Left ventricle myocardium superior (tissue), 1 donor: Measurements from ENCODE around the gene CAPZB. TPM values are rescaled to one million over a fixed set of nuclear protein-coding genes. Genes with fewer than 3 reads are reported as not detected.

Source experiments
- ATAC-seq: fragments of 200-7000 bp; cut with Tn5 transposase; one replicate; pipeline ENCODE4 v1.9.1; 2020; ENCODE audit warnings: mild to moderate bottlenecking, moderate library complexity
- DNase-seq: peaks from one replicate; pipeline ENCODE4 v3.0.0-alpha.2; 2020
- intact Hi-C: fragments of 100-400 bp; cut with micrococcal nuclease; formaldehyde crosslinking; loops from one replicate; pipeline ENCODE4 v1.11.0; 2022
- total RNA-seq: library from RNA; stranded (reverse); fragmentation: NEBNext Ultra II Directional; extraction: Animal tissue kit (Norgen Biotek cat#: 25700); gene quantifications from one replicate; pipeline ENCODE4 v1.2.1, GENCODE V29; 2021
- donor health status: DM: no; HTN: yes; CAD: no; lungs with severe emphysema.

Gene CAPZB
- total RNA-seq, 1 donor from 2014 or later: 252 TPM

DNA sequence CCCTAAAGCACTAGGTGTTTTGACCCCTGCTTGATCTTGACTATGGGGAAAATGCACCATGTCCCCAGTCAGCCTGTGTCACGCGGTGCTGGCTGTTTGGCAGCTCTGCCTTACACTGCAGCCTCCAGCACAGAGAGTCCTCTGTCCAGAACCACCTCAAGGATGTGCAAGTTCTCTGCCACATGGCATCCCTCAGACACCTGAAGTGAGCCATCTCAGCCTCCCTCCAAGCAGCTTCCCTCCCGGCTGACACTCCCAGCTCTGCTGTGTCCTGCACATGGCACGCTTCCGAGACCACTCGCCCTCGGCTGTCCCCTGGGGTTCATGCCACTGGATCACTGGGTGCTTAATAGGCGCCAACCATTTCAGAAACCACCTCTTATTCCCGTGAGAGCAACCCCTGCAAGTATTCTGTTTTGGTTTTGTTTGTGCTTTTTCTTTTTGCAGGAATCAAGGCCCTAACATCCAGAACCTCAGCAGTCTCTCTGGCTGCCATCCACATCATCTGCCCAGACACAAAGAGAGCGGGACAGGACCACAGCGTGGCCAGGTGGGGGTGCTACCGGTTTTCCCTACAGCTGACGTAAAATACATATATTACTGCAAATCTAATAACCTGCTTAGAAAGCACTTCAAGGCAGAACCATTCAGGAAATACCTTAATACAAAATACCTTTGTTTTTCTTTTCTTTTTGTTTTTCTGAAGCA lies 45.7 kb downstream of the CAPZB start:
- intact Hi-C loops: loop anchor here (10.0 kb wide), 1 partner anchor 45 kb away; the partner anchor contains the start of gene CAPZB
- ATAC-seq (peak; percentile 57), DNase-seq (peak; percentile 79)

DNA sequence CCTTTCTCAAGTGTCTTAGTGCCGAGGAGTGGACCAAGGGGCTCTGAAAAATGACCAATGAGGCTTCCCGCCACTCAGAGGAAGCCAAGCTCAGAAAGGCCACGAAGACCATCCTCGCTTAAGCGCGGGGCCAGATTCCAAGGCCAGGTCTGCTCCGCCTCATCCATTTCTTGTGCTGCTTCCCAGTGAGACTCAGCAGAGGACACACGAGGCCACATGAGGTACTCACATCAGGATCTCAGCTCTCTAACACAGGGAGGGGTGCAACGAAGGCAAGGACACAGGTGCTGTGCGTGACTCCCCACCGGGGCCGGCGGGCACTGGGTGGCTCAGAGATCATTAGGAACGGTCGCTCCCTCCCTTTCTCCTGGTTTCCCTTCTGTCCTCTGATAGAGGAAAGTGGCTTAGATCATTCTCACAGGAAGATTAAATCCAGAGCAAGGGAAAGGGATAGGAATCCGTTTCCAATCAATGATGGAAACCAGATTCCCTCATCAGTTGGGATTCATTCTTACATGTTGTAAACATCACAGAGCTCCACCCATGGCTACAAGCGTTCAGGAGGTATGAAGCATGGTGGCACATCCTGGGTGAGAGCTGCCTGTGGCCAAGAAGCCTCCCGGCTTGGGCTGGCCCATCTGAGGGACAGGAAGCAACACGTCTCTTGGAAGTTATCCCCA lies 46.7 kb downstream of the CAPZB start:
- intact Hi-C loops: loop anchor here (10.0 kb wide), 1 partner anchor 46 kb away; the partner anchor contains the start of gene CAPZB
- DNase-seq (no peak), ATAC-seq (no peak)

DNA sequence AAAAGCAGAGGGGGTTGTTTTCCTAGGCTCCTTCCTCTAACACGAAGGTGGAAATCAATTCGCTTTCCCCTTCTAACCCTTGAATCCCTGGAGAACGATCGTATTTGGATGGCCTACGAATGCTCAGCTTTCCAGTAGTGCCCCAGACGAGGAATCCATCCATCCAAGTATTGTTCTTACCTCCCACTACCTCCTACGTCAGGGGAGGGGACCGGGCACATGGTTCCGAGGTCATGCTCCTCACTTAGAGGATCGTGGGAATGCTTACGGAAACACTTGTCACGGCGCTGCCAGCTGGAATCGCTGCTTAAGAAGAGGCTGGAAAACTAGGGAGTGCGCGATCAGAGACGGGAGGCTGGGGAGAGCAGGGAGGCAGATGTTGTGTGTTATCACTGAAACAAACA lies 47.4 kb downstream of the CAPZB start:
- ATAC-seq (peak; percentile 63), DNase-seq (peak; percentile 91)
- intact Hi-C loops: loop anchor here (10.0 kb wide), 1 partner anchor 47 kb away; the partner anchor contains the start of gene CAPZB

DNA sequence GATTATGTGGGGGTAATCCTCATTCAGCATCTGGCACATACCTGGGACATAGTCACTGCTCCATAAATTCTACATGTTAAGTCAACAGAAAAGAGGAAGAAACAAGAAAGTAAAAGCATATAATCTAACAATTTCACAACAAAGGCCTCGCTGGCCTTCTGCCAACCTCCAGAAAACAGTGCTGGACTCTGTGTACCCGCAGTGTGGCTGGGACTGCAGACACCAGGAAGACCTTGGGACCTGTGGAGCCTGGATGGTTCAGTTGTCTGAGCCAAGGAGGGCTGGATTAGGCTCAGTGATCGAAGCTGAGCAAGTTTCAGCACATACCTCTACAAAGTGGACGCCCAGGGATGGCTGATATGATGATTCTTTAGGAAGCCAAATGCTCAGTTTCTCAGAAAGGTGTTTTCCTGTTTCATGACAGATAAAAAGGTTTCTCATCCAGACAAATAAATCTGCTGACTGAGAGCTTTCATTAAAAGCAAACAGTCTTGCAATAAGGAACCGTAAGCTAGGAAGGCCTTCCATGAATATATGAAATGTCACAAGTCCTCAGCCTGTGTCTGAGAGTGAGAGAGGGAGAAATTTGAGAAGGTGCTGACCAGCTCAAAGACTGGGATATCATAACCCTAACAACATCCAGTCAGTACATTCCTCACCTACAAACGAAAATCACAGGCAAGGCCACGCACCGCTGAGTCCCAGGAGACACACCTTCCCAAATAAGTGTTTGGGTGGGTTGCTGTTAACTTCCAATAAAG lies 48.4 kb downstream of the CAPZB start:
- DNase-seq (peak; percentile 85), ATAC-seq (peak; percentile 40)
- intact Hi-C loops: loop anchor here (10.0 kb wide), 1 partner anchor 48 kb away; the partner anchor contains the start of gene CAPZB

DNA sequence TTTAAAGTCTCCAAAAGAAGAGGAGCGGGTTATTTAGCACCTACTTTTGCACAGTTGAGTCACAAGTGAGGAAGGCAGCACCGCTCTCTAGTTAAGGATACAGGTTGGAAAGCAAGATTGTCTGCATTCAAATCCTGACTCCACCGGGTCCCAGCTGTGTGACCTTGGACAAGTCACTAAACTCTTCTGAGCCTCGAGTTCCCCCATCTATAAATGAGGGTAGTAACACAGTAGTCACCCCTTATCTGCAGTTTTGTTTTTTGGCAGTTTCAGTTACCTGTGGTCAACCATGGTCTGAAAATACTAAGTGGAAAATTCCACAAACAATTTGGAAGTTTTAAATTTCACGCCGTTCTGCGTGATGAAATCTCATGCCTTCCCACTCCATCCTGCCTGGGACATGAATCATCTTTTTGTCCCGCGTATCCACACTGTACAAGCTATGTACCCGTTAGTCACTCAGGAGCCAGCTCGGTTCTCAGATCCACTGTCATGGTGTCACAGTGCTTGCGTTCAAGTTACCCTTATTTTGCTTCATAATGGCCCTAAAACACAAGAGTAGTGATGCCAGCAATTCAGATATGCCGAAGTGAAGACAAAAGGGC lies 49.4 kb downstream of the CAPZB start:
- DNase-seq (no peak), ATAC-seq (no peak)
- intact Hi-C loops: loop anchor here (10.0 kb wide), 1 partner anchor 49 kb away; the partner anchor contains the start of gene CAPZB

DNA sequence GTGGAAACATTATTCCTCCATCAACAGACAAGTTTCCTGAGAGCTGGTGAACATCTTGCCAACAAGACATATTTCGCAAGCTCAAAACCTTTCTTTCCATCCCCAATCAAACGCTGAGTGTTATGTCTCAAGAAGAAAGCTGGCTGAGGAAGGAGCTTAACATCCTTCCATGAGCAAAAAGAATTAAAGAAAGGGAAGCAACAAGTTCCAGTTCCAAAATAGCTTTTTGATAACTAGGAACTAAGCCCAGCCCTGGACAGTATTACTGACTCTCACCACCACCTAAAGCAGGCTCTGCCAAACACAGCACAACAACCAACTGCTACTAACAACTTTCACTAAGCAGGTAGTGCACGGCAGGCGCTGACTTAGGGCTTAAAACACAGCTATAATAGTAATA lies 50.2 kb downstream of the CAPZB start:
- intact Hi-C loops: loop anchor here (10.0 kb wide), 1 partner anchor 50 kb away; the partner anchor contains the start of gene CAPZB
- DNase-seq (no peak), ATAC-seq (peak; percentile 55)

DNA sequence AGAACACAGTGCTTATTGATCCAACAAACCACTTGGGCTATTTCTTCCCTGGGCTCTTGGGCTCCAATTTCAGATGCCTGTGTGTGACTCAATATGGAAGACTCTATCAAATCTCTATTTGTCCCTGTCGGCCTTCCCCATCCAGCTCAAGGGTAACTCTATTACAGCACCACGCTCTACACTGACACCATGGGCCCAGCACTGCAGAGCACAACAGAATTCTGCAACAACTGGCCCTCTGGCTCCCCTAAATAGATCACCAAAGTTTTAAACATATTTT lies 51.7 kb downstream of the CAPZB start:
- intact Hi-C loops: loop anchor here (10.0 kb wide), 1 partner anchor 51 kb away; the partner anchor contains the start of gene CAPZB
- ATAC-seq: no peak
- no peak for DNase-seq

DNA sequence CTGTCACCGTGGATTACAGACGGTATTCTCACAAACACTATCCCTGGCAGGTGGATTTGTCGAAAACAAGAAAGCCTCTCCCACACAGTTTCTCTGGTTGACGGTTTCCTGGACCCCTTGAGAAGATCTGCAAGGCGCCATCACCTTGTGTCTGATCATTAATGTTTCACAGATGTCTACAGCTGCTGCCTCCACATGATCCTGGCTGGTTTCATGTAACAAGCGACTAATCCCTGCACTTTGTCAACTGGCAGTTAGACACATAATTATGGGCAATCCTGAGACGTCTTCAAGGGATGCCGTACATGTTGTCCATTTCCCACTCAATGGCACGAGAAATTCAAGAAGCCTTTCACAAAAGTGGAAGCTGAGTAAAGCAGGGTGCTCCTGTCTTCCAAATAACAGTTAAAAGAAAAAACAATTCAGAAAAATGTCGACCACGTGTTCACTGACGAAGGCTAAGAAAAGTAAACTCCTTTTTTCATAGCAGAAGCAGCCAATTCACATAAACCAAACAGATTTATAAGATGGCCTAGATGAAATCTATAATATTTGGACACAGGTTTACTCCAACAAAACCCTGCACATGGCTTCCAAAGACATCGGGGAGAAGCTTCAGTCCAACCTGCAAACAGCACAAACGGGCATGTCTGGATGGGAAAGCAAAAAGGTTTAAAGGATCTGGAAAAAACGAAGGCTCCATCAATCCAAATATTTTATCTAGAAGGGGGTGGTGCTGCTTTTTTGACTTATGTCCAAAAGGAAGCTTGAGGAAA lies 52.2 kb downstream of the CAPZB start:
- no peak for ATAC-seq
- intact Hi-C loops: loop anchor here (10.0 kb wide), 1 partner anchor 52 kb away; the partner anchor contains the start of gene CAPZB
- DNase-seq: no peak

DNA sequence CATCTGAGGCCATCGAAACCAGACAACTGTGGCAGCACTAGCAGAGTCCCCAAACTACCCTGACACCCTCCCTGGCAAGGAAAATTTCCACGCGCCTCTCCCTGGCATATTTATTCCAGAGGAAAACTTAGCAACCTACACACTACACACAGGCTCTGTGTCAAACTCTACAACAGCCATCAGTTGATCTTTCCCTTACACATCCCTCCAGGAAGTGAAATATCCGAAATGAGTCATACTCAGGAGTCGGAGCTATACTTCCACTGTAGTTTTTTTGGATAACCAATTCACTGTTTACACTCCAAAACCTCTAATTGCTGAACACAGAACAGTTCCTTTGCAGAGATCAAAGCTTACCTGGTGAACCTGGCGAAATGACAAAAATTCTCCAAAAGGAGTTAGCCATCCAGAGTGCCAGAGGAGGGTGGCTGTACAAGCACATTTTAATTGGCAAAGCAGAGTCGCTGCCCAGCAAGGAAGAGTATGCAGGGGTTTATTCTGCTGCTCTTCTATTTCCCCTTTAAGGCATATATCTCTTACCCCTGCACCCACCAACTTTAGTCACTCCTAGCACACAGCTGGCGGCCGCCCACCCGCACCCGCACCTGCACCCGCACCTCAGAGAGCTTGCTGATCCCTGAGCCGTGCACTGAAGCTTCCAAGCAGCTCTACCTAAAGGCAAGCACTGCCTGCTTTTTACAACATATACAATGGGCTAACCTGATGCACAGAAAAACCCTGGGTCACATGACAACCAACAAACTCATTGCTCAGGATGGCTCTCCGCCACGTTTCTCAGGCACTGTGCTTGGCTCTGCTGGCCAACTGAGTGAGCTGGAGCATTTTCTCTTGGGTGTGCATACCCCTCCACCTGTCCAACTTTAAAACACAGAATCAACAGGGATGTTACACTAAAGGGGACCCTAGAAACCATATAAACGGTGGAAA lies 54.9 kb downstream of the CAPZB start:
- DNase-seq: no peak
- intact Hi-C loops: loop anchor here (10.0 kb wide), 1 partner anchor 54 kb away; the partner anchor contains the start of gene CAPZB
- peak; percentile 44 for ATAC-seq

DNA sequence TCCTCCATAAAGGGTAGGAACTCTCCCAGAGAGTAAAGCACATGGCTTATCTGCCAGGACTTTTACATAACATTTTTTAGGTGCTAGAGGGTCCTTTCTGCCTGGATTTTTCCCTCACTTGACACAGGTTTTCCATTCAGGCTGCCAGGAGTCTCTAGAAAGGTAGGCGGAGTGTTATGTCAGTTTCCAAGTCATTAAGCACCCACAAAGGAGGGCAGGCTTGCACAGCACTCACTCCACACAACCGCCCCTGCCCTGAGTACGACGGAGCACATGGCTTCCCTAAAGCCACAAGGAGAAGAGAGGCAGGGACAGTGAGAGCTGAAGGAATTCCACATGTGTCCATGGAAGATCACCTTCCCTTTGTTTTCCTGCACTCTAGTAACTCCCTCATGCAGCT lies 55.7 kb downstream of the CAPZB start:
- ATAC-seq (peak; percentile 15), DNase-seq (no peak)
- intact Hi-C loops: loop anchor here (10.0 kb wide), 1 partner anchor 55 kb away; the partner anchor contains the start of gene CAPZB

DNA sequence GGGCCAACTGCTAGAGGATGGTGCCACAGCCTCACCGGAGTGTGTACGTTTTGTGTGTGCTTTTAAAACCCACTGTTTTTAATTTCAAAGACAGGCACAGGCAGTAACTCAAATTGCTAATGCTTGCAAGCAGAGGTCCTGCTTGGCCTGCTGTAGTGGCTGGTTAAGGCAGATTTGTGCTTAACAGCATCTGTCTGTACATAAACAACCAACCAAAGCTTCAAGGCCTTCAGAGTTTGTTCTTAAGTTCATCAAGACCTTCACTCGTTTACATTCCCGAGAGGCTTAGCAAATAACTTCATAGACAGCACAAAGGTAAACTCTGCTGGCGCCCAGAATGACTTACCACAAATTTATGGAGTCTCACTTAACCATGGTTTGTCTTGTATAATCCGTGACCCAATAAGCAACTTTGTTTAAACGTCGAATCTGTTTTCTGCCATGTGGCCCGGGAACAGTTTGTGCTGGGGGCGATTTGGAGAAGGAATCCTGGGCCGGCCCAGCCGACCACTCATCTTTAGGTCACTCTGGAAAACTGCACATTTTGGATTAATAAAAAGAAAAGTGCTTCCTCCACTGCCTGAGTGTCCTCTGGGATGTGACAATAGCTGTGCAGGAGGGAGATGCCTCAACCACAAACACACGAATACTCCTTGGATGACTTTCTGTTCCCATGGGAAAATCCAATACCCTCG lies 58.1 kb downstream of the CAPZB start:
- ATAC-seq (no peak), DNase-seq (no peak)
- intact Hi-C loops: no loop called here

DNA sequence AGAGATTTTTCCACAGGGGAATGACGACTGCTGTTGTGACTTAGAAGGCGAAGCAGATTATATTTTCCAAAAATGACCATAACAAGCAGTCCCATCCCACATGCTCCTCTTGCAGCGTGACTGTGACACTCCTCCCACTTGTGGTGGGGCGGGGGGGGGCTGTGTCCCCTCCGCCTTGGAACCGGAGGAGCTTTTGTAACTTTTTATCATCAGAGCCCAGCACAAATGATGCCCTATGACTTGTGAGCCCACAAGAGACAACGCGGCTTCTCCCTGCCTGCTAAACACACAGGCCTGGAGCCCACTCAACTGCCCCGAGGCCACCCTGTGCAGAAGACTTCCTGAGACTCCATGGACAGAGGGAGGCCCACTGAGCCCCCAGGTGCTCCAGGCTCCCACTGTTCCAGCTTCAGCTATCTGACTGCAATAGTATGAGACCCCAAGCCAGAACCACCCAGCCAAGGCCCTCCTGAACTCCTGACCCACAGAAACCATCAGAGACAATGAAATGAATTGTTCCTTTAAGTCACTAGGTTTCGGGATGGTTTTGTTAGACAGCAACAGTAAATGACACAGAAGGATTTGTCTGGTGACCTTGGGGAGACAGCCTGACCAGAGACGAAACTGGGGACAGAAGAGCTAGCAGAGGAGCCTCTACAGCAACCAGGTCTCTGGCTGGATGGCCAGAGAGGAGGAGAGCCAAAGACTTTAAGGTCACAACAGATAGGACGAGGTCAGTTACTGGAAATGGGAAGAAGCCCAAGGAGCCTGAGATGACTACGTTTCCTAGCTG lies 58.8 kb downstream of the CAPZB start:
- intact Hi-C loops: no loop called here
- DNase-seq (peak; percentile 58), ATAC-seq (peak; percentile 29)

DNA sequence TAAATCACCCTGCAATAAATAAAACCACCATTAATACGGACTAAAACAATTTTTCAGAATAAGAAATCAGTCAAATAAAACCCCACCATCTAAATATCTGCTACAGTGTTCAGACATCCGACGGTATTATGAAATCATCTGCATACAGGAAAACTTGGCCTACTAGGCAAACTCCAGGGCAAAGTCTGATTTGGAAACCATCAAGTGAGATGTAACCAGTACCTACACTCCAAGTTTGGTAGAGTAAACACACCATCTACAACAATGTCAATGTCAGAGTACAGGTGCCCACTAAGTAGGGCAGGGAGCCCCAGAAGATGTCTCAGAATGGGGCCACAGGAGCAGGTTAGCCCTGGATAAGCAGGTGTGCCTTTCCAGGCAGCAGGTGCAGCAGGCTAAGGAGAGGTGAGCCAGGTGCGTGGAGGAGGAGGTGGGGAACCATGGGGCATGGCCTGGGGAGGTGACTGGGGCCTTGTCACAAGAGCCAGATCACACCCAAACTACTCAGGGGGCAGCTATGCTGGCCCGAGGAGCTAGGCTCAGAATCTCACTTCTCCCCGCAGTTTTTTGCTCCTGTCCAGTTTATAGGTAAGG lies 59.6 kb downstream of the CAPZB start:
- intact Hi-C loops: no loop called here
- ATAC-seq: no peak
- no peak for DNase-seq

DNA sequence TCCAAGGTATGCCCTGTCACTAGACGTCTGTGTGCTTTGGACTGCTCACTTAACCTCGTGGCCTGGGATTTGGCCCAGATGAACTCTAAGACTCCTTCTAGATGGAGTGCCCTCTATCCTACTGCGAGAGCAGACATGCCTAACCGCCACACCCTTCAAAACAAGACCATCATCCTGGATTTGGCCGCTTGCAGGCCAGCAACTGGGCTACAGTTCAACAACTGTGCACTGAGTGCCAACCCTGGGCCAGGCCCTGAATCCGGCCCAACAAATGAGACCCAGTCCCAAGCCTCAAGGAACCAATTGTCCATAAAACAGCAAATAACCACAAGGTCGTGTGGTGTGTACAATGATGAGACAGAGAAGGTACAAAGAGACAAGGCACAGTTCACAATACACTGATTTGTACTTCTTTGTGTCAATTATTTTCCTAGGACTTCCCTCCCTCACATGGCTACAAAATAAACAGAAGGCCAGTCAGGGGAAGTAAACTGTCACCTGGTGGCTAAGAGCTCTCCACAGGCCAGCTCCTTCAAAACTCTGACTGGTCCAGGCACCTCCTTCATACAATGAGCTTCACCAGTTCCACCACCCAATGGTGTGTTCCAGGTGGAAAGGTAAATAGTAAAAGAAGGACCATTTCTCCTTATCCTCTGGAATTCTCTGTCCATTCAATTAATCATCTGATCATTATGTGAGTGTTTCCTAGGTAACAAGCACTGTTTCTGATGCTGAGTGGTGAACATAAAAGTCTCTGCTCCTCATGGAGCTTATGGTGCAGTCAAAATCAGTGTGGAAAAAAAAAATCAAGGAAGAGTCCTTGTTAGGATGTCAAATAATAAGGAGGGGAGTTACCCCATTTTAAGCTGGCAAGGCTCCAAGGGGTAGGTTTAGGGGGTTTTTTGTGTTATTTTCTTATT lies 60.4 kb downstream of the CAPZB start:
- intact Hi-C loops: no loop called here
- DNase-seq (no peak), ATAC-seq (peak; percentile 50)

DNA sequence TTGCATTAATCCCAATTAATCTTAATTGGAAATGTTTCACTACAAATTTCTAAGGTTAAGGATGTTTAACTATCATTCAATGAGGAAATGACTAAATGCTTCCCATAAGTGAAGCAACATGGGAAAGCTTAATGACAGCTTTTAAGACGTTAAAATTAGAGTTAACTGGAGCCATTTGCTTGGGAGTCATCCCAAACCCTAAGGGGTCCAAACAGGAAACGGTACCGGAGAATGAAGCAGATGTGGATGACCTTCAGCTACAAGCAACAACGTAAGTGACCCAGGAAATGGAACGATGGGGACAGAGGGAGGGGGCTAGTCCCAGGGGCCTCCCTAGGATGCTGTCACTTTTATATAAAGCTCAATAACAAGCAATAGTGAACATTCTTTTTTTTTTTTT lies 62.2 kb downstream of the CAPZB start:
- intact Hi-C loops: no loop called here
- DNase-seq (no peak), ATAC-seq (peak; percentile 28)
